Stimulated activated CD4-positive, alpha-beta T cell treated with anti-CD3 and anti-CD28 coated beads, Interleukin-2, amount 100 ng/mL, for 48 hours (primary cell): ENCODE results near the gene ADAM21.
"Not testable (repeated sequence)": the region's sequence is repeated elsewhere in the genome, so short reads cannot be mapped to it uniquely, and the experiment has no call there.

Experiments used
- DNase-seq, 2 donors: peaks; one replicate each; pipeline ENCODE4 v3.0.0-alpha.2; 2020

The ADAM21 gene

DNA sequence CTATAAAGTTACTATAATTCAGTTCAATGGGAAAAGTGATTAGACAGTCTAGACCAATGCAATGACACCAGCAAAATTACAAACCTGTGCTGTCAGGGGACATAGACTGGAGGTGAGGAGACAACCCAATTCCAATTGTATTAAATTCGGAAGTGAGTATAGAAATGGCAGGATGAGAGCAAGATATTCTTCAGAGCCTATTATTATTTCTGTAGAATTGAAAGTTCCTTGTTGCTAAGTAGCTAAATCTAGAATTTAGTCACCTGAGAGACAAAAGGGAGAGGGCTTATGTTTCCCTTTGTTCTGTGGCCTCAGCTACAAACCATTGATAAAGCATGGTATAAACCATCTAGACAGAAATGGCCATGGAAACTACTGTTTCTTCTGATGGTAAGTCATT, at the start of gene ADAM21:
TSS of gene ADAM21 (plus strand) at position 301 of the 400 bp plus-strand sequence. CDS start 5,326 bp downstream, outside the sequence.
- no peak for DNase-seq

DNA sequence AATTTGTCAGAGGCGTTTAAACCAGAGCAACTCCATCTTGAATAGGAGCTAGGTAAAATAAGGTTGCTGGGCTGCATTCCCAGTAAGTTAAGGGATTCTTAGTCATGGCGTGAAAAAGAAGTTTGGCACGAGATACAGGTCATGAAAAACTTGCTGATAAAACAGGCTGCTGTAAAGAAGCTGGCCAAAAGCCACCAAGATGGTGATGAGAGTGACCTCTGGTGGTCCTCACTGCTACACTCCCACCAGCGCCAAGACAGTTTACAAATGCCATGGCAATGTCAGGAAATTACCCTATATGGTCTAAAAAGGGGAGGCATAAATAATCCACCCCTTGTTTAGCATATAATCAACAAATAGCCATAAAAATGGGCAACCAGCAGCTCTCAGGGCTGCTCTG, 48.6 kb upstream of the ADAM21 start:
- DNase-seq = not testable (repeated sequence)

DNA sequence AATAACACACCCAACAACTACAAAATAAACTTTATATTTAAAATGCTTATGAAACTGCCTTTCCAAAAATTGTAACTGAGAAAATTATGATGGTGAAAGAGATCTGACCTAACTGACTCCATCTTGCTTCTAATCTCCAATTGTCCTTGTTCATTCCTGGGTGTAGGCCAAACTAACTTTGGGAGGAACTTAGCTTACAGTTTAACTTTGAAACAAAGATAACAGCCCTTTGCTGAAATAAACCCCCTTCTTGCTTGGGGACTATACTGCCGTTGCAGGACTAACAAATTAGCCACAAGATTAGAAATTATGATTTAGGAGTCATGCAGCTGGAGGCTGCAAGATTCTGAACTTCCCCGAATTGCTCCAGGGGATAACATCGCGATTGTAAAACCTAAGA, 45.8 kb upstream of the ADAM21 start:
- DNase-seq = not testable (repeated sequence)

DNA sequence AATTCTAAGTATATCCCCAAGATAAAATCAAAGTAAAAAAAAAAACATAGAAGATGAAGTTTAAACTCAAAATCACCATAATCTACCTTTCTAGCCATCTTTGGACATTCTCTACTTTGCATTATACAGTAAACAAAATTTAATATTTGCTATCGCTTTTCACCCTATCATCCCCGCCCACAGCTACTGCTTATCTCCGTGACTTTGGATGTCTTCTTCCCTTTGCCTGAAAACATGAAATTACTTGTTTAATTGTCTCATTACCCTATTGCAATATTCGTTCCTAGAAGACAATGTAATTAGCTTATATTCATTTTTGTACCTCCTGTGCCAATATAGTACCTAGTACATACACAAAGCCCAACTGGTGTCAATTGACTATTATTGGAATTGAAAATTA, 44.4 kb upstream of the ADAM21 start:
- no peak for DNase-seq

DNA sequence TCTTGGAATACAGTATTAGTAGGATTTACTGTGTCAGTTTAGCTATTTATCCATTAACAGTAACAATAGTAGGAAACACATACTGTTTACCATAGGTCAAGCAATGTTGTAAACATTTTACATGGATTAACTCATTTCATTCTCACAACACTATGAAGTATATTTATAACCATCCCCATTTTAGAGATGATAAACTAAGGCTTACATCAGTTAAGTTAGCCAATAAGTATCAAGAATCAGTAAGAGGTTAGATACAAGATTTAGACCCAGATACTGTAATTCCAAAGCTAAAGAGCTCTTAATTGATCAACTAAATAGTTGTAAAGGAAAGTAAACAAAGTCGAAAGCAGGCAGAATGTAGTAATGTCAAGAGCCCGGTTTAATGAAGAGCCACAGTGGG, 36.2 kb upstream of the ADAM21 start:
- no peak for DNase-seq

DNA sequence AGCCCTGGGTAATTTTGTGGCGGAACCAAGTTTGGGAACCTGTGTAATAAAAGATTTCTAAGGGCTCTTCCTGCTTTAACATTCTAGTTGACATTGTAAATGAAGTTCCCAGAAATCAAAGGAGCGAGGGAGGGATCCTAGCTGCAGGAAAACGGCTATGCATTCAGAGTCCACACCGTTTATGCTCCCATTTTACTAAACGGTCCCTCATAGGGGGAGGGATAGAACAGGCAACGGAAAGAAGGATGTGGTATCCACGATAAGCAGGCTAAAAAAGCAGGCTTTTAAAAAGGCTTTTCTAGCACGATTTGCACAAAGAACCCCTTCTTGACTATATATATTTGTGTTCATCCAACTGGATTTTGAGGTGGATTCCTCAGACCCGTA, 35.6 kb upstream of the ADAM21 start:
- no peak for DNase-seq

DNA sequence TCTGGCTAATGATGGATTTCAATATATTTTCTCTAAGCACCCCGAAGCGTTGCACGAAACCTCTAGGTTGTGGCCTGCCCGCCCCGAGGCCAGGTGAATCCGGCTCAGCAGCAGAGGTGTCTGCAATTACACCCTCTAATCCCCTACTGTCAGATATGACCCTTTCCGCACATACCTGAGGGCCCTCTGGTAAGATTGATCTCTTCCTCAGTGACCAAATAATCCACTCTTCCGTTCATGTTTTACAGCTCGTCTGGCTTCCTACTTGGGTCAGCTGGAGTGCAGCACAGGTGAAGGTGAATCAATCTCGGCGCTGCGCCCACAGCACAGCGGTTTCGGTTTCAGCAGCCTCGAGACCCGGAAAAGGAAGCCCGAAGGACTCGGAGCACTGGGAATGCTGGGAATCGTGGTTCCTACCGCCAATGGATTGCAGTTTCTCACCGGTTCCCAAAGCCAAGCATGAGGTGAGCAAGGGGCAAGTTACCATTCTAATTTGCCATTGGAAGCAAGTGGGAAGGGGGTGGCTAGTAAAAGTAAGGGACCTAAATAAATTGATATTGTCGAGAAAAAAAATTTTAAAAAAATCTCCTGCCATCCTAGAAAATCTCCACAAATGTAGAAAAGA, 35.1 kb upstream of the ADAM21 start, which contains the start of gene SYNJ2BP:
TSS of gene SYNJ2BP (minus strand) at position 366 of the 625 bp plus-strand sequence. CDS start at position 239, 127 bp downstream.
- peak; percentile 31 to 41 for DNase-seq

DNA sequence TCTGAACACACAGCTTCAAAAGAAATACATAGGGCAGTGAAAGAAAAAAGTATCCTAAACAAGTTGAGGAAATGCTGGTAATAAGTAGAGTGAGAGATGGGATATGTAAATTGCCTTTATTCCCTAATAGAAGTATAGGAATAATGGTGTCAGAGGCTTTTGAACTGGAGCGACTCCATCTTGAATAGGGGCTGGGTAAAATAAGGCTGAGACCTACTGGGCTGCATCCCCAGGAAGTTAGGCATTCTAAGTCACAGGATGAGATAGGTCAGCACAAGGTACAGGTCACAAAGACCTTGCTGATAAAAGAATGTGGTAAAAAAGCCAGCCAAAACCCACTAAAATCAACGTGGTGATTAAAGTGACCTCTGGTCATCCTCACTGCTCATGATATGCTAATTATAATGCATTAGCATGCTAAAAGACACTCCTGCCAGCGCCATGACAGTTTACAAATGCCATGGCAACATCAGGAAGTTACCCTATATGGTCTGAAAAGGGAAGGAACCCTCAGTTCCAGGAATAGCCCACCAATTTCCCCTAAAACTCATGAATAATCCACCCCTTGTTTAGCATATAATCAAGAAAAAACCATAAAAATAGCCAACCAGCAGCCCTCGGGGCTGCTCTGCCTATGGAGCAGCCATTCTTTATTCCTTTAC, 32.6 kb upstream of the ADAM21 start:
- DNase-seq = not testable (repeated sequence)

DNA sequence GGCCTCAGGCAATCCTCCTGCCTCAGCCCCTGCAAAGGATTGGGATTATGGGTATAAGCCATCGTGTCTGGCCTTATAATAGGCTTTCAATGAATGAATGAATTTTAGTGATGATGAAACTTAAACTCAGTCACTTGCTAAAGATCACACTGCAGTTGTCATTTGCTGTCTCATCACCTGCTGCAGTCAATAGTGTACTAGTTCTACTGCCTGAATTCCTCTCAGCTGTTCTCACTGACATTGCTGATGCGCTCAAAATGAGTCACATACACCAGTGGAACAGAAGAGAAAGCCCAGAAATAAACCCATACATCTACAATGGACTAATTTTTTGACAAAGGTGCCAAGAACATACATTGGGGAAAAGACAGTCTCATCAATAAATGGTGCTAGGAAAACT, 29.4 kb upstream of the ADAM21 start:
- DNase-seq = no peak

DNA sequence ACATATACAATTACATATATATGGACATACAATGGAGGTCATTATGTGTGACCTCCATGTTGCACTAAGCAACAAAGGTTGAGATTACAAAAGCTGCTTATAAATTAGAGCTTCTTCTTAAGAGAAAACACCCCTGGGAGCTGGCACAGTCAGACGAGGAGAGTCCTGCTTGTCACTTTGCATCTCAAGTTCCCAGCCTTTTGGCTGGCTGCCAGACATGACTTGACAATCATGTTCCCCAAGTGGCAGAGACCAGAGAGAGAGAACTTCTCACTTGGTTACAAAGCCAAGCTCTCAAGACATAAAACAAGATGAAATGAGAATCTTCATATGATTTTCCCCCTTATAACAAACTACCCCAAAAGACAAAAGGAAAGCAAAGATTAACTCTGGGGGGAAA, 26.6 kb upstream of the ADAM21 start:
- DNase-seq = no peak

DNA sequence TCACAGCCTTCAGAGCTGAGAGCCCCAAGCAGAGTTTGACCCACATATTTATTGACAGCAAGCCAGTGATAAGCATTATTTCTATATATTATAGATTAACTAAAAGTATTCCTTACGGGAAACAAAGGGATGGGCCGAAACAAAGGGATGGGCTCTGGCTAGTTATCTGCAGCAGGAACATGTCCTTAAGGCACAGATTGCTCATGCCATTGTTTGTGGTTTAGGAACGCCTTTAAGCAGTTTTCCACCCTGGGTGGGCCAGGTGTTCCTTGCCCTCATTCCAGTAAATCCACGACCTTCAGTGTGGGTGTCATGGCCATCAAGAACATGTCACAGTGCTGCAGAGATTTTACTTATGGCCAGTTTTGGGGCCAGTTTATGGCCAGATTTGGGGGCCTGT, 25.4 kb upstream of the ADAM21 start:
- not testable (repeated sequence) for DNase-seq

DNA sequence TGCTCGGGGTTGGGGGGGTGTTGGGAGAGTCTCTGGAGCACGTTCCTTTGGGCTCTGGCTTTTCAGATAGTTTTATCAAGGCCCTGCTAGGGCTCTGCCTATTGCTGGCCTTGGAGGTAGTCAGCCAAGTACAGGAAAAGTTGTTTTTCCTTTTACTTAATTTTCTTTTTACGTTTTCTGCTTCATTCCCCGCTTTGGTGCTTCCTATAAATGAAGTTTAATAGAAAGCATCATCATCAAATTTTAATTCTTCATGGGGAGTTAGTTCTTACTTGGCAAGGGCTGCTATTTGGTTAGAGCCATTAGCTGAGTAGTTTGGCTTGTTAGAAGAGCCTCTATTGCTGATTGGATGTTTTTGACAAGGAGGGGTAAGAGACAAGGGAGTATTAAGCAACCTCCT, 15.1 kb upstream of the ADAM21 start:
- DNase-seq = no peak

DNA sequence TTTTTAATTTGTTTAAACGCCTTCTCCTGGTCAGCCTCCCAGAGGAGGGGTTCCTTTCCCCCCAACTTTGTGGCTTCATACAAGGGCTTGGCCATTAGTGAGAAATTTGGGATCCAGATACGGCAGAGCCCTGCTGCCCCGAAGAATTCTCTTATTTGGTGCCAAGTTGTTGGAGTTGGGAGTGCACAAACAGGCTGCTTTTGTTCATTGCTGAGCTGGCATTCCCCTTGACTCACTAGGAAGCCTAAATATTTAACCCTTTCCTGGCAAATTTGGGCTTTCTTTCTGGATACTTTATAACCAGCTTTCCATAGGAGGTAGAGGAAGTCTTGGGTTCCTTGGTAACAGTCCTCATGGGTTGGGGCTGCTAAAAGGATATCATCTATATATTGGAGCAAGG, 10.3 kb upstream of the ADAM21 start:
- no peak for DNase-seq

DNA sequence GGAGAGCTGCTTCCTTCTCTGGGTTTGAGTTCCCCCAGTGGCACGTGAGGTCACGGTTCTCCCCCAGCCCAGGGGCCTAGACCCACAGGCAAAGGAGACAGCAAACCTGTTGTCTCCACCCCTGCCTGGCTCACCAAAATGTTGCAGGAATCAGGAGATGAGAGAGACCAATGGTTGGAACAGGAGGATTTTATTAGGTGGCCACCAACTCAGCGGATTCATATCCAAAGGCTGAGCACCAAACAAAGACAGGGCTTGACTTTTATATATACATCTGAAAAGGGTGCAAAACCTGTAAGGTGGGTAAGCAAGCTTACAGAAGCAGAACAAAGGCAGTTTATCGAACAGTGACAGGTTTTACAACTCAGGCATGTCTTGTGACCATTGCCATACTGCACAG, 9.2 kb upstream of the ADAM21 start:
- DNase-seq = no peak

DNA sequence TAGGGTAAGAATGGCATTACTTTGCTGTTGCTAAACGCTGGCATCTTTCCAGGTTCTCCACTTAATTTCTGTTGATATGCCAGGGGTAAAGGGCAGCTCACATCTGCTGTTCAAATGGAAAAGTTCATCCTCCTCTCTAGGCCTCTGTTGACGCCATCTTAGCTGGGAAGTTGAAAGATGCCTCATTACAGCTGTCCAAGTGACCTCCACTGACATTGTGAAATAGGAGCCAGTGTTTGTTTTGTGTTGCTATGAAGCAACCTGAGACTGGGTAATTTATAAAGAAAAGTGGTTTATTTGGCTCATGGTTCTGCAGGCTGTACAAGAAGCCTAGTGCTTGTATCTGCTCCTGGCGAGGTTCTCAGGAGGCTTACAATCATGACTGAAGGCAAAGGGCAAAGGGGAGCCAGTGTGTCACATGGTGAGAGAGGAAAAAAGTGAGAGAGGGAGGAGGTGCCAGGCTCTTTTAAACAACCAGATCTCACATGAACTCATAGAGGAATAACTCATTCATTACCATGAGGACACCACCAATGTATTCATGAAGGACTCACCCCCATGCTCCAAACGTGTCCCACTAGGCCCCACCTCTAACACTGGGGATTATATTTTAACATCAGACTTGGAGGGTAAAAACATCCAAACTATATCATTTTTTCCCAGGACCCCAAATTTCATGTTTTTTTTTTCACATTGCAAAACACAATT, 3.2 kb upstream of the ADAM21 start:
- DNase-seq = no peak

DNA sequence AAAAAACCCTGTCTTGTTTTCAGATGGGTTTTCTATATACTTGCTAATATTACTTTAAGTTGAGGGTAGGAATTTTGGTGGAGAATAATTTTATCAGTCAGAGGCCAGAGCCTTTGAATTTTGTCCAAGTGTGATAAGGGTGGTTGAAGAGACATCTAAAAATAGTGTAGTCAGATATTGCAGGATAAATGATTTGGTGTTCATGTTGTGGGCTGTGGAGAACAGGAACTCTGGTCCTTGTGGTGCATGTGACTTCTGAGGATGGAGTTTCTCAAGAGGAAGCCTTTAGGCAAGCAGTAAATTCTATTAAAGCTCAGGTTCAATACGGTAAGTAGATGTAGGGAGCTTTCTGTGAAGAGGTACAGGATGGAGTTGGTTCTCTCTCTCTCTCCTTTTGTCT, 2.8 kb downstream of the ADAM21 start:
- no peak for DNase-seq

DNA sequence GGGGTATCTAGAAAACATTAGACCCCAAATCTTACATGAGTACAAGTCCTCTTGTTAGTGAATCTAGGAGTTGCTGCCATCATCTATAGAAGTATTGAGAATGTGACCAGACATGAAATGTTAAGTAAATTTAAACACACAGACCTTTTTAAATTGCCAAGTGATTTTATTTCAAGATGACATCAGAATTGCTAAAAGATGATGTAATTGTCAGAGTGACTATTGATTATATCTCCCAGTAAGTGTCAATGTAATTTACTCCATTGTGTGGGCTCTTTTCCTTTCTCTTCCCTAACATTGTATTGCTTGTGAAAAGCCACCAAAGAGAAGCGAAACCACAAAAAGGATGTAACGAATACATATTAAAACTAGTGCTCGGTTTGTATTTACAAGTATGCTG, 16.8 kb downstream of the ADAM21 start:
- DNase-seq = no peak

DNA sequence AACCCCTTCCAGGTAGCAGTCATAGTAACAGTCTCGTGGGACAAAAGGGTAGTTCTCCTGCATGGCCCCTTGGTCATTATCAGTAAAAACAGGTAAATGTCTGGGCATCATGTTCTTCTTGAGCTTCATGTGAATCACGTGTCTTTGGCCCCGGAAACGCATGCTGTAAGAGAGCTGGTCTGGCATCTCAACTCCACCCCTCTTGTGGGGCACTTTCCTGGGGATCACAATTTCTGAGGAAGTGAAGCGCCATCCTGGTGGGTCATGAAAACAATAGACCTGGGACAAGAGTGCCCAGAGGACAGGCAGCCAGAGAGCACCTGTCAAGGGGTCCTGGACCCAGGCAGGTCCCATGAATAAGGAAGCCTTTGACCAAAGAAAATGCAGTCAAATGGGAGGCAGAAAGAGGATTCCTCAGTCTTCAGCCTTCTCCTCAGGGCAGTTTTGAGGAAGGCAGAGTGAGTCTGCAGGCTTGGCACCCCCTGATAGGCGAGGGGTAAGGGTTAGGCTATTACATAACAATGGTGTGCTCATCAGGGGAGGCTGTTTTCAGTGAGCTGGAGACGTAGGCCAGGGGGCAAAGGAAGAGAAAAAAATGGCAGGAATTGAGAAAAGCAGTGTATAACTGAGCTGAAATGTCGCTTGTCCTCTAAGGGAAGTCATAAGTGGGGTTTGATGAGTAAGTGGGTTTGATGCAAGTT, 19.0 kb downstream of the ADAM21 start:
- DNase-seq = not testable (repeated sequence)

DNA sequence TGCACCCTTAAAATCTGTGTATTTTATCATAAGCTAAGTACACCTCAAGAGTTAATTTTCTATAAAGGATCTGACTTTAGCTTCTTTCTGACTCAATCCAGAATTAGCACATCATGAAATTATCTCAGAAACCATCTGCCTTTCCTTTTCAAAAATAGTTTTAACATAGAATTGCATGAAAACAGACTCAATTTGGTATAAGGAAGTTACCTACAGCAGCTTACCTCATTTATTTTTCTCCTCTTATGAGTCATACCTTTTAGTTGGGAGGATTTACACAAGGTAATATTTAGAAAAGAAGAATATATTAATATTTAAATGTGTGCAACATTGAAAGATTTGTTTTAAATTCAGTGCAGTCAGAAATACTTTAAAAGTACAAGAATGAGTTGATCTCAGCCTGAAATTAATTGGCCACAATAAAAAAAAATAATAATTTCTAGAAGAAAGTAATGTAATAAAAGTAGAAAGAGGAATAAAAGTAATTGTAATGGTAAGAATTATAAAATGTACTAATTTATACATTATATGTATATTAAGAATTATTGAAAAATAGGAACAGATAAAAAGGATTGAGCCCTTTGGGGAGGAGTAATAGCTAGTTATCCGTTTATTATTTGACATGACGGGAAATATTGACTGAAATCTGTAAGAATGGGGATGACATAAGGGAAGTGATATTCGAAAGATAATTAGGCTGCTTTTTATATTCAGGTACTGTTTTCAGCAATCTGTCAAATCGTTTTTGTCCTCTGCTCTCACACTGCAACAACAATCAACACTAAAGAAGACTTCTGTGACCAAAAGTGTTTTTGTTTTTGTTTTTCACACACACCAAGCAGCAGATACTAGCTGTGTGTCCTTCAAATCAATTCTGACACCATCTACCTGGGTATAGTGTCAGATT, 20.5 kb downstream of the ADAM21 start:
- no peak for DNase-seq

DNA sequence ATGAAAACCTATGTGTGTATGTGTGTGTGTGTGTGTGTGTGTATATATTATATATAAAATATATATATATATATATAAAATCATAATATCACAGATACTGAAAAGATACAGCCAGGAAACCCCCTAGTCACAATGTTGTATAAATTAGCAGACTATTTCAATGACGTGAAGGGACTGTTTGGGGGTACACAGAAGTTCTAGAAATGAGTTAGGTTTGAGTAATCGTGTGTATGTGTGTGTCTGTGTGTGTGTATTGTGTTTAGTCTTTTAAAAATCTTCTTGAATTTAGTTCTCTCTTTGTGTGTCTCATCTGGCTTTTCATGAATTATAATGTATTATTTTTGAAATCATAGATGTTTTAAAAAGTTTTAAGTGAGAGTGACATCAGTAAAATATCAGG, 21.9 kb downstream of the ADAM21 start:
- no peak for DNase-seq

DNA sequence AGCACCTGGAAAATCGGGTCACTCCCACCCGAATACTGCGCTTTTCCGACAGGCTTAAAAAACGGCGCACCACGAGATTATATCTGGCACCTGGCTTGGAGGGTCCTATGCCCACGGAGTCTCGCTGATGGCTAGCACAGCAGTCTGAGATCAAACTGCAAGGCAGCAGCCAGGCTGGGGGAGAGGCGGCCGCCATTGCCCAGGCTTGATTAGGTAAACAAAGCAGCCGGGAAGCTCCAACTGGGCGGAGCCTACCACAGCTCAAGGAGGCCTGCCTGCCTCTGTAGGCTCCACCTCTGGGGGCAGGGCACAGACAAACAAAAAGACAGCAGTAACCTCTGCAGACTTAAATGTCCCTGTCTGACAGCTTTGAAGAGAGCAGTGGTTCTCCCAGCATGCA, 23.5 kb downstream of the ADAM21 start:
- not testable (repeated sequence) for DNase-seq

DNA sequence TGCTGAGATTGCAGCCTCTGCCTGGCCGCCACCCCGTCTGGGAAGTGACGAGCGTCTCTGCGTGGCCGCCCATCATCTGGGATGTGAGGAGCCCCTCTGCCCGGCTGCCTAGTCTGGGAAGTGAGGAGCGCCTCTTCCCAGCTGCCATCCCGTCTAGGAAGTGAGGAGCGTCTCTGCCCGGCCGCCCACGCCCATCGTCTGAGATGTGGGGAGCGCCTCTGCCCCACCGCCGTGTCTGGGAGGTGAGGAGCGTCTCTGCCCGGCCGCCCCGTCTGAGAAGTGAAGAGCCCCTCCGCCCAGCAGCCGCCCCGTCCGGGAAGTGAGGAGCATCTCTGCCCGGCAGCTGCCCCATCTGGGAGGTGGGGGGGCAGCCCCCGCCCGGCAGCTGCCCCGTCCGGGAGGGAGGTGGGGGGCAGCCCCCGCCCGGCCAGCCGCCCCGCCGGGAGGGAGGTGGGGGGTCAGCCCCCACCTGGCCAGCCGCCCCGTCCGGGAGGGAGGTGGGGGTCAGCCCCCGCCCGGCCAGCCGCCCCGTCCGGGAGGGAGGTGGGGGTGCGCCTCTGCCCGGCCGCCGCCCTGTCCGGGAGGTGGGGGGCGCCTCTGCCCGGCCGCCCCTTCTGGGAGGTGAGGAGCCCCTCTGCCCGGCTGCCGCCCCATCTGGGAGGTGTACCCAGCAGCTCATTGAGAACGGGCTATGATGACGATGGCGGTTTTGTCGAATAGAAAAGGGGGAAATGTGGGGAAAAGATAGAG, 25.6 kb downstream of the ADAM21 start:
- not testable (repeated sequence) for DNase-seq
